Measurements from ENCODE around the gene OSMR. TPM values are rescaled to one million over a fixed set of nuclear protein-coding genes. Genes with fewer than 3 reads are reported as not detected.
A peak's percentile ranks its signal among the peaks of the same experiment; 100 is the strongest.

OSMR gene
- total RNA-seq, 1 experiment from 2014 or later, result 1.6 TPM

DNA sequence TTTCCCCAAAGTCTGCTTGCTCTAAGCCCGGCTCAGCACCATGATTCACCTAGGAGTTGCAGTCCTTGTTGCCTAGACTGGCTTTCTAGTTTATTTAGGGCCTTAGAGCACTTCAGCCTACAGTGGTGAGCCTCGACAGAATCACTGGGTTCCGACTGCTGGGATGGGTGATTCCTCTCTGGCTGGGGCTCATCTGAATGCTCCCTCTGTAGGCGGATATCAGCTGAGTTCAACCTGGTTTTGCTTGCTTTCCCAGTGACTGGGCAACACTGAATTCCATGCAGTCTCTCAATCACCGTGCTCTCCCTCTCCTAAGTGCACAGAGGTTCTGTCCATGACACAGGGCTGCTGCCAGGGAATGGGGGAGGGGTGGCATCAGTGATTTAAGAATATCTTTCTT lies 54.1 kb downstream of the OSMR start:
- H3K4me1 ChIP-seq (ENCODE audit: insufficient read depth, low read length), result no peaks in the 10 kb centered on the region
- H3K18ac ChIP-seq (ENCODE audit: insufficient read length, low read depth, low read length), result no peak overlapping the region
- no peak overlapping the region for H2BK20ac ChIP-seq (ENCODE audit: low read depth, low read length, poor library complexity, severe bottlenecking)
- no peak overlapping the region for H2BK12ac ChIP-seq (ENCODE audit: insufficient read length, low read depth, low read length)
- no peak overlapping the region for H3K14ac ChIP-seq (ENCODE audit: insufficient read depth, low read length)
- H3K9me3 Mint-ChIP-seq, result peaks cover 9 to 17% of the 10 kb centered on the region in 2 experiments; a peak in 4 of 5 replicates
- H3K27me3 Mint-ChIP-seq (ENCODE audit: low read depth), result no peaks in the 10 kb centered on the region
- H4K20me1 ChIP-seq (ENCODE audit: control insufficient read depth, insufficient read depth, insufficient read length), result no peaks in the 10 kb centered on the region
- whole genome bisulfite sequencing (ENCODE audit: extremely low coverage, insufficient read length, low lambda C conversion rate), result no CpG with 5 or more reads among the region's 5 CpGs
- H3K4me3 Mint-ChIP-seq, result no peak overlapping the region
- no peaks in the 10 kb centered on the region for H3K79me2 ChIP-seq (ENCODE audit: insufficient read depth, low read length)
- no peak overlapping the region for H4K8ac ChIP-seq (replicated peaks; ENCODE audit: insufficient read length, low read depth, low read length)
- H2BK120ac ChIP-seq (ENCODE audit: low read depth, low read length, poor library complexity, severe bottlenecking), result no peak overlapping the region
- H3K4me1 Mint-ChIP-seq, result no peaks in the 10 kb centered on the region
- H3K23me2 ChIP-seq (ENCODE audit: insufficient read length, low read depth, low read length, poor library complexity, severe bottlenecking), result no peaks in the 10 kb centered on the region
- peak; percentile 25; the same call in 2 of the 3 replicates for TF ChIP-seq CTCF (conservative IDR thresholded peaks at IDR 0.05)
- H3K79me1 ChIP-seq (ENCODE audit: insufficient read depth, low read depth, low read length, poor library complexity, severe bottlenecking), result no peaks in the 10 kb centered on the region
- H3K23ac ChIP-seq (ENCODE audit: insufficient read length, low read depth, low read length), result no peak overlapping the region
- no peaks in the 10 kb centered on the region for H3K27me3 ChIP-seq (ENCODE audit: insufficient read depth, low read length)
- no peak overlapping the region for H3K27ac ChIP-seq (ENCODE audit: insufficient read length, low read depth, low read length)
- H2AFZ ChIP-seq (ENCODE audit: low read length), result no peak overlapping the region
- no peak overlapping the region for H3T11ph ChIP-seq (ENCODE audit: low read length)
- H3K36me3 Mint-ChIP-seq (ENCODE audit: insufficient read depth in 1 of 3, low read depth in 3 of 3), result peaks cover 1 to 9% (median 4%) of the 10 kb centered on the region in 3 experiments; a peak in 6 of 7 replicates
- DNase-seq, result no peak
- H4K5ac ChIP-seq (ENCODE audit: insufficient read length, low read depth, low read length), result no peak overlapping the region
- no peak overlapping the region for H3K4me2 ChIP-seq (ENCODE audit: insufficient read depth, insufficient read length, low read length)
- no peak overlapping the region for H3K4ac ChIP-seq (ENCODE audit: low read depth, low read length)
- H2AK5ac ChIP-seq (ENCODE audit: insufficient read length, low read length), result no peak overlapping the region
- H2BK15ac ChIP-seq (ENCODE audit: low read depth, low read length), result no peak overlapping the region
- H3K9me3 ChIP-seq (ENCODE audit: control insufficient read depth, low read depth, low read length), result no peaks in the 10 kb centered on the region
- no peak overlapping the region for H3K56ac ChIP-seq (ENCODE audit: insufficient read length, low read depth, low read length)
- H3K27ac Mint-ChIP-seq, result no peak overlapping the region
- no peak overlapping the region for H2BK5ac ChIP-seq (ENCODE audit: insufficient read length, low read length)
- no peak overlapping the region for H3K9ac ChIP-seq (ENCODE audit: extremely low read depth, insufficient read length, low read length)
- H4K91ac ChIP-seq (ENCODE audit: insufficient read length, low read depth, low read length), result no peak overlapping the region

All from H9 (cell line).